CD14-positive monocyte (primary cell): ENCODE data around the gene PFKFB1. TPM values are rescaled to one million over a fixed set of nuclear protein-coding genes. Genes with fewer than 3 reads are reported as not detected.

Experiments used
- DNase-seq, 3 donors: peaks; one replicate each; pipeline ENCODE4 v3.0.0-alpha.2; 2011 to 2022
- H2AFZ ChIP-seq: 2 replicates; pipeline ENCODE4 v1.6.0; 2012; ENCODE audit warnings: mild to moderate bottlenecking, low read depth, low read length, inconsistent platforms; ENCODE audit not compliant: insufficient read depth, poor library complexity, severe bottlenecking
- H3K27ac ChIP-seq, 2 donors: 1 replicate in 1 of 2; 2 replicates in 1 of 2; pipeline ENCODE4 v1.5.1; 2012 to 2013; ENCODE audit warnings: low read length in 2 of 2, control low read depth in 1 of 2, inconsistent platforms in 1 of 2, low read depth in 1 of 2, mild to moderate bottlenecking in 1 of 2
- H3K27me3 ChIP-seq, 2 donors: one replicate each; pipeline versions ENCODE4 v1.6.0 to v1.6.1; 2011 to 2013; ENCODE audit warnings: low read length in 2 of 2; ENCODE audit not compliant: control insufficient read depth in 2 of 2, insufficient read depth in 2 of 2
- H3K36me3 ChIP-seq, 2 donors: replicated peaks in 1 of 2; 1 replicate in 1 of 2; 2 replicates in 1 of 2; pipeline versions ENCODE4 v1.5.1 to v1.6.1; 2012 to 2013; ENCODE audit warnings: low read length in 2 of 2, control low read depth in 1 of 2, inconsistent platforms in 1 of 2, mild to moderate bottlenecking in 1 of 2; ENCODE audit not compliant: insufficient read depth in 2 of 2, control insufficient read depth in 1 of 2
- H3K4me1 ChIP-seq, 2 donors: 1 replicate in 1 of 2; 2 replicates in 1 of 2; pipeline versions ENCODE4 v1.5.1 to v1.6.1; 2012 to 2013; ENCODE audit warnings: low read length in 2 of 2, control low read depth in 1 of 2, inconsistent platforms in 1 of 2, mild to moderate bottlenecking in 1 of 2, moderate library complexity in 1 of 2; ENCODE audit not compliant: insufficient read depth in 2 of 2, control insufficient read depth in 1 of 2
- H3K4me2 ChIP-seq: replicated peaks from 2 replicates; pipeline ENCODE3; 2012; ENCODE audit warnings: low read length, moderate library complexity, mild to moderate bottlenecking; ENCODE audit not compliant: poor library complexity, severe bottlenecking; ENCODE audit errors: extremely low read depth
- H3K4me3 ChIP-seq, 3 experiments: fragments of 200-600 bp in 1 of 3; sonication (generic) in 1 of 3; replicated peaks in 1 of 3; 1 replicate in 2 of 3; 2 replicates in 1 of 3; pipeline ENCODE4 v1.5.1; 2011 to 2013; ENCODE audit warnings: low read length in 3 of 3, mild to moderate bottlenecking in 3 of 3, control low read depth in 2 of 3, low read depth in 2 of 3, inconsistent platforms in 1 of 3, moderate library complexity in 1 of 3
- H3K79me2 ChIP-seq: 2 replicates; pipeline ENCODE4 v1.6.0; 2012; ENCODE audit warnings: mild to moderate bottlenecking, control low read depth, inconsistent platforms, low read length, moderate library complexity; ENCODE audit not compliant: insufficient read depth
- H3K9ac ChIP-seq: 2 replicates; pipeline ENCODE4 v1.6.0; 2017; ENCODE audit warnings: low read length, mild to moderate bottlenecking; ENCODE audit not compliant: insufficient read depth, poor library complexity, severe bottlenecking
- H3K9me3 ChIP-seq, 2 donors: replicated peaks in 1 of 2; 1 replicate in 1 of 2; 2 replicates in 1 of 2; pipeline versions ENCODE4 v1.5.1 to v1.6.1; 2012 to 2013; ENCODE audit warnings: low read length in 2 of 2, control low read depth in 1 of 2; ENCODE audit not compliant: control insufficient read depth in 1 of 2, insufficient read depth in 1 of 2
- H4K20me1 ChIP-seq: 2 replicates; pipeline ENCODE4 v1.6.0; 2012; ENCODE audit warnings: mild to moderate bottlenecking, low read length, control low read depth, moderate library complexity; ENCODE audit not compliant: insufficient read depth
- H3K27ac Mint-ChIP-seq, 7 donors: one replicate each; pipeline ENCODE4 v1.8.0; 2020; ENCODE audit warnings: mild to moderate bottlenecking in 7 of 7, mixed read lengths in 7 of 7, moderate library complexity in 6 of 7, inconsistent platforms in 2 of 7
- H3K27me3 Mint-ChIP-seq, 3 donors: one replicate each; pipeline ENCODE4 v1.8.0; 2021 to 2022; ENCODE audit warnings: low read depth in 3 of 3, mild to moderate bottlenecking in 3 of 3, mixed read lengths in 3 of 3, moderate library complexity in 3 of 3, inconsistent platforms in 1 of 3
- H3K36me3 Mint-ChIP-seq, 2 donors: one replicate each; pipeline ENCODE4 v1.8.0; 2020; ENCODE audit warnings: mixed read lengths in 2 of 2, inconsistent platforms in 1 of 2, mild to moderate bottlenecking in 1 of 2
- H3K4me1 Mint-ChIP-seq: one replicate; pipeline ENCODE4 v1.8.0; 2020; ENCODE audit warnings: mild to moderate bottlenecking, mixed read lengths
- H3K4me3 Mint-ChIP-seq, 2 donors: one replicate each; pipeline ENCODE4 v1.8.0; 2020; ENCODE audit warnings: mild to moderate bottlenecking in 2 of 2, mixed read lengths in 2 of 2, moderate library complexity in 1 of 2
- H3K9me3 Mint-ChIP-seq, 7 donors: one replicate each; pipeline ENCODE4 v1.8.0; 2020 to 2022; ENCODE audit warnings: mixed read lengths in 7 of 7, mild to moderate bottlenecking in 6 of 7, moderate library complexity in 6 of 7, inconsistent platforms in 2 of 7
- CTCF ChIP-seq: fragments of 200-600 bp; IDR thresholded peaks from one replicate; pipeline ENCODE4 v1.8.0; 2022; ENCODE audit warnings: antibody characterized with exemption, mild to moderate bottlenecking
- WGBS: methylation state at CpG from one replicate; pipeline ENCODE4 v1.1.5; 2013; ENCODE audit warnings: missing lambda C conversion rate; ENCODE audit not compliant: insufficient coverage; 5-methylcytosine and 5-hydroxymethylcytosine counted together
- intact Hi-C, 2 donors: fragments of 100-400 bp; cut with micrococcal nuclease; formaldehyde crosslinking; loops; one replicate each; pipeline versions ENCODE4 v1.15.0 to v1.15.1; 2023
- polyA plus RNA-seq, 3 donors: library from polyadenylated mRNA; depleted of rRNA in 1 of 3; unstranded in 2 of 3; stranded (reverse) in 1 of 3; fragments of 300-500 nt in 2 of 3; fragments of >200 nt in 1 of 3; fragmentation: Illumina TruSeq in 2 of 3; gene quantifications; 1 replicate in 2 of 3; 2 replicates in 1 of 3; pipeline ENCODE4 v1.2.3, GENCODE V29; 2012 to 2021

Gene PFKFB1
- polyA plus RNA-seq, 3 donors = 0.11 to 0.21 TPM; not detected in 1

- Mint-ChIP-seq H3K27me3 (peaks cover 0 to 5% (median 0%) of the 10 kb centered on the region in 3 donors), H3K36me3 (no peaks in the 10 kb centered on the region), H3K27ac (no peak overlapping the region), H3K4me1 (no peaks in the 10 kb centered on the region), H3K9me3 (peaks cover 0 to 11% (median 0%) of the 10 kb centered on the region in 7 donors), H3K4me3 (no peak overlapping the region)
- Histone ChIP-seq H3K36me3 (no peaks in the 10 kb centered on the region), H3K27ac (no peak overlapping the region), H3K9ac (no peak overlapping the region), H3K4me1 (no peaks in the 10 kb centered on the region), H3K79me2 (no peaks in the 10 kb centered on the region), H3K4me2 (no peak overlapping the region), H2AFZ (no peak overlapping the region), H4K20me1 (no peaks in the 10 kb centered on the region), H3K27me3 (no peaks in the 10 kb centered on the region), H3K4me3 (no peak overlapping the region), H3K9me3 (peaks cover 0 to 3% of the 10 kb centered on the region in 2 donors)
- TF ChIP-seq CTCF = no peak
- intact Hi-C loops = no loop called here
- no peak for DNase-seq
- WGBS = 100% methylated on average over 1 of the region's 3 CpGs
Observed at GRCh38 chrX:55039471-55039870, 45.5 kb upstream of the PFKFB1 start.

GRCh38 chrX:55033429-55033828 is 39.4 kb upstream of the PFKFB1 start:
- Histone ChIP-seq H4K20me1 (no peaks in the 10 kb centered on the region), H3K9ac (no peak overlapping the region), H3K36me3 (no peaks in the 10 kb centered on the region), H3K4me3 (no peak overlapping the region), H3K4me2 (no peak overlapping the region), H3K27ac (no peak overlapping the region), H3K27me3 (no peaks in the 10 kb centered on the region), H3K4me1 (no peaks in the 10 kb centered on the region), H2AFZ (no peak overlapping the region), H3K9me3 (no peaks in the 10 kb centered on the region), H3K79me2 (no peaks in the 10 kb centered on the region)
- H3K27me3 Mint-ChIP-seq = peaks cover 0 to 3% (median 0%) of the 10 kb centered on the region in 3 donors
- H3K4me3 Mint-ChIP-seq = no peak overlapping the region
- DNase-seq = no peak
- intact Hi-C loops = no loop called here
- H3K4me1 Mint-ChIP-seq = no peaks in the 10 kb centered on the region
- H3K9me3 Mint-ChIP-seq = peaks cover 0 to 3% (median 0%) of the 10 kb centered on the region in 7 donors
- H3K27ac Mint-ChIP-seq = no peak overlapping the region
- WGBS = no CpG with 5 or more reads among the region's 2 CpGs
- no peaks in the 10 kb centered on the region for H3K36me3 Mint-ChIP-seq
- TF ChIP-seq CTCF = no peak
